ENCODE data around the gene IMP4. TPM values are rescaled to one million over a fixed set of nuclear protein-coding genes. Genes with fewer than 3 reads are reported as not detected.

The IMP4 gene
- total and polyA plus RNA-seq, 2 of the 4 experiments (the other 2 are of a cell fraction), result 154 to 169 TPM

- H4K91ac ChIP-seq (ENCODE audit: insufficient read depth, low read depth, low read length), result no peak overlapping the region
- no peak overlapping the region for H3K4me3 ChIP-seq (ENCODE audit: insufficient read depth, low read depth, low read length)
- intact Hi-C loops (cut with micrococcal nuclease), result no loop called here
- H2AFZ ChIP-seq (replicated peaks; ENCODE audit: low read length, poor library complexity), result peak overlapping the region; percentile 8
- ChIA-PET POLR2A (ENCODE audit: unreplicated experiment) (no interaction called here), CTCF (no interaction called here)
- H3K79me1 ChIP-seq (ENCODE audit: low read depth in 1 of 2, low read length in 2 of 2), result peaks cover 18 to 30% of the 10 kb centered on the region in 2 experiments
- DNase-seq (no peak), ATAC-seq (ENCODE audit: low read depth) (no peak)
- no peak overlapping the region for H2BK20ac ChIP-seq (ENCODE audit: low read depth, low read length)
- H3K23ac ChIP-seq (ENCODE audit: low read depth, low read length), result no peak overlapping the region
- no peak overlapping the region for H2BK5ac ChIP-seq (ENCODE audit: low read depth, low read length, poor library complexity, severe bottlenecking)
- H3K27me3 ChIP-seq (ENCODE audit: control insufficient read depth, insufficient read depth, low read length), result no peaks in the 10 kb centered on the region
- H4K8ac ChIP-seq (ENCODE audit: low read depth in 2 of 2, low read length in 2 of 2), result no peak overlapping the region
- H2AK9ac ChIP-seq (replicated peaks; ENCODE audit: low read depth, low read length, poor library complexity), result no peak overlapping the region
- in situ Hi-C loops (cut with MboI; ENCODE audit: low sequenced_read_pairs), result no loop called here
- no peak for TF ChIP-seq NFE2L2 (IDR thresholded peaks at IDR 0.05; ENCODE audit: low read depth, low read length)
- TF ChIP-seq SMC3 (IDR thresholded peaks at IDR 0.05; ENCODE audit: low read depth, low read length), result no peak
- no peak for TF ChIP-seq RCOR1 (IDR thresholded peaks at IDR 0.05; ENCODE audit: insufficient replicate concordance, low read length)
- no peak overlapping the region for H4K5ac ChIP-seq (ENCODE audit: low read depth, low read length)
- H2AK5ac ChIP-seq (ENCODE audit: low read depth, low read length), result no peak overlapping the region
- H3K9me1 ChIP-seq (ENCODE audit: insufficient read depth, low read length), result peaks cover 2% of the 10 kb centered on the region; the same call in 1 of the 2 replicates
- H2BK120ac ChIP-seq (ENCODE audit: low read depth, low read length), result no peak overlapping the region
- TSS peak; percentile 54 for BruUV-seq (replicated peaks)
- H3K4me2 ChIP-seq (ENCODE audit: low read depth, low read length), result no peak overlapping the region
- H3K56ac ChIP-seq (ENCODE audit: extremely low read depth, insufficient read depth, low read length), result no peak overlapping the region
- no peak overlapping the region for H3K4ac ChIP-seq (ENCODE audit: low read depth, low read length)
- dilution Hi-C loops (cut with HindIII; ENCODE audit: low sequenced_read_pairs, unreplicated experiment), result no loop called here
- peaks cover 2% of the 10 kb centered on the region; the same call in 1 of the 2 replicates for H3K4me1 ChIP-seq (ENCODE audit: control insufficient read depth, insufficient read depth, low read length)
- H3K18ac ChIP-seq (ENCODE audit: low read depth, low read length), result no peak overlapping the region
- no peaks in the 10 kb centered on the region for H3K9me3 ChIP-seq (ENCODE audit: control insufficient read depth, insufficient read depth, low read length)
- no peak overlapping the region for H2BK15ac ChIP-seq (ENCODE audit: low read depth, low read length)
- WGBS, 2 experiments (ENCODE audit: extremely low coverage in 2 of 2, insufficient read length in 1 of 2), result 97% methylated on average over 10 of the region's 21 CpGs; no CpG with 5 or more reads in 1 of the 2 experiments
- peaks cover 34% of the 10 kb centered on the region for H3K36me3 ChIP-seq (ENCODE audit: control insufficient read depth, insufficient read depth, low read length)
- H4K20me1 ChIP-seq (ENCODE audit: insufficient read depth, low read length), result no peaks in the 10 kb centered on the region
- no peak overlapping the region for H3K27ac ChIP-seq (ENCODE audit: insufficient read depth, low read length)
- H3K14ac ChIP-seq (replicated peaks; ENCODE audit: low read depth, low read length), result no peak overlapping the region
- H3K9ac ChIP-seq (ENCODE audit: low read depth, low read length), result no peak overlapping the region
Measured at GRCh38 chr2:130345611-130346010, 2.9 kb downstream of the IMP4 start.
